Right lobe of liver (tissue), 4 donors: ENCODE data around the gene BMERB1.

ENCODE experiments used
- POLR2A ChIP-seq: fragments of 450-650 bp; IDR thresholded peaks from one replicate; pipeline ENCODE4 v1.6.1; 2017; ENCODE audit warnings: antibody characterized with exemption, mild to moderate bottlenecking
- TF ChIP-seq, protein P1 (sequence below), 4 donors: fragments of 200-600 bp in 3 of 4; fragments of 450-650 bp in 1 of 4; IDR thresholded peaks; one replicate each; pipeline versions ENCODE4 v1.5.1 to v1.8.0; 2016 to 2022; ENCODE audit warnings: antibody characterized with exemption in 4 of 4, mild to moderate bottlenecking in 2 of 4
- donor health status: DM: no; HTN: no; CAD: no.
- donor health status: DM: no; HTN: no; CAD: no.
- donor health status: DM: no; HTN: yes; CAD: no.

DNA sequence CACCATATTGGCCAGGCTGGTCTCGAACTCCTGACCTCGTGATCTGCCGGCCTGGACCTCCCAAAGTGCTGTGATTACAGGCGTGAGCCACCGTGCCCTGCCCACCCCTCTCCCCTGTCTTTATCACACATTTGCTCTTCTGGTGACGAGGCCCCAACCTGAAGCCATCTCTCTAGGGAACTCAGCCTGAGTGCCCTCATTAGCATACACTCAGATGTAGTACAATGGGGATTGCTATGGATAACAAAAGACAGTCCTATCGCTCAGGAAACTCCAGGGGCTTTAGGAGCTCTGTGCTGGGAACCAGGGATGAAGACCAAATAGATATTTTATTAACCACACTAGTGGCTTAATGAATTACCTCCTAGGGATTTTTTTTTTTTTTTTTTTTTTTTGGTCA is 107.9 kb downstream of the BMERB1 start:
- TF ChIP-seq, protein P1, sequence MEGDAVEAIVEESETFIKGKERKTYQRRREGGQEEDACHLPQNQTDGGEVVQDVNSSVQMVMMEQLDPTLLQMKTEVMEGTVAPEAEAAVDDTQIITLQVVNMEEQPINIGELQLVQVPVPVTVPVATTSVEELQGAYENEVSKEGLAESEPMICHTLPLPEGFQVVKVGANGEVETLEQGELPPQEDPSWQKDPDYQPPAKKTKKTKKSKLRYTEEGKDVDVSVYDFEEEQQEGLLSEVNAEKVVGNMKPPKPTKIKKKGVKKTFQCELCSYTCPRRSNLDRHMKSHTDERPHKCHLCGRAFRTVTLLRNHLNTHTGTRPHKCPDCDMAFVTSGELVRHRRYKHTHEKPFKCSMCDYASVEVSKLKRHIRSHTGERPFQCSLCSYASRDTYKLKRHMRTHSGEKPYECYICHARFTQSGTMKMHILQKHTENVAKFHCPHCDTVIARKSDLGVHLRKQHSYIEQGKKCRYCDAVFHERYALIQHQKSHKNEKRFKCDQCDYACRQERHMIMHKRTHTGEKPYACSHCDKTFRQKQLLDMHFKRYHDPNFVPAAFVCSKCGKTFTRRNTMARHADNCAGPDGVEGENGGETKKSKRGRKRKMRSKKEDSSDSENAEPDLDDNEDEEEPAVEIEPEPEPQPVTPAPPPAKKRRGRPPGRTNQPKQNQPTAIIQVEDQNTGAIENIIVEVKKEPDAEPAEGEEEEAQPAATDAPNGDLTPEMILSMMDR (IDR thresholded peaks at IDR 0.05) = no peak
- TF ChIP-seq POLR2A = no peak
